Fibroblast of lung (primary cell): ENCODE results near the gene PDZD2.

ENCODE experiments used
- CTCF ChIP-seq, 2 donors: IDR thresholded peaks in 1 of 2; conservative IDR thresholded peaks in 1 of 2; 1 replicate in 1 of 2; 2 replicates in 1 of 2; pipeline ENCODE4 v1.5.1; 2011 to 2012; ENCODE audit warnings: low read length in 2 of 2, control low read depth in 1 of 2, inconsistent platforms in 1 of 2, low read depth in 1 of 2, mild to moderate bottlenecking in 1 of 2
- EZH2 ChIP-seq: IDR thresholded peaks from 2 replicates; pipeline ENCODE4 v1.5.1; 2012; ENCODE audit warnings: low read length, control low read depth, mild to moderate bottlenecking; ENCODE audit errors: missing control alignments

GRCh38 chr5:32110111-32110696, 471.3 kb downstream of the PDZD2 start:
- TF ChIP-seq CTCF (conservative IDR thresholded peaks at IDR 0.05 in 1 of 2, IDR thresholded peaks at IDR 0.05 in 1 of 2; ENCODE audit: low read depth in 1 of 2, low read length in 2 of 2) = no peak
- no peak for TF ChIP-seq EZH2
